Sigmoid colon (tissue), 4 donors: Measurements from ENCODE around the gene PCDHGC4.
A peak's percentile ranks its signal among the peaks of the same experiment; 100 is the strongest.

Experiments
- EP300 ChIP-seq, 4 donors: sonication (generic); formaldehyde crosslinking; IDR thresholded peaks; one replicate each; pipeline ENCODE4 v1.6.1; 2017; ENCODE audit warnings: antibody characterized with exemption in 4 of 4
- POLR2AphosphoS5 ChIP-seq, 4 donors: sonication (generic); formaldehyde crosslinking; IDR thresholded peaks; one replicate each; pipeline ENCODE4 v1.6.1; 2017; ENCODE audit warnings: antibody characterized with exemption in 4 of 4

- TF ChIP-seq EP300 (IDR thresholded peaks at IDR 0.05): no peak
- TF ChIP-seq POLR2AphosphoS5 (IDR thresholded peaks at IDR 0.05): peak in 3 of 4 donors; percentile 31 to 39 (median 36)
These were observed 22.7 kb downstream of the PCDHGC4 start for GRCh38 chr5:141507387-141508091.
